GM12878 (cell line): ENCODE data around the gene TMEM181. TPM values are rescaled to one million over a fixed set of nuclear protein-coding genes. Genes with fewer than 3 reads are reported as not detected.

ENCODE experiments used
- ATAC-seq: fragments of 200-7000 bp; cut with Tn5 transposase; 3 replicates; pipeline ENCODE4 v1.9.1; 2020; ENCODE audit warnings: mild to moderate bottlenecking, moderate library complexity
- BruUV-seq: library from RNA; stranded (reverse); fragments of 400-500 nt; replicated peaks from 2 replicates; lab custom pipeline; 2021; lab: Mats Ljungman, UMichigan
- CTCF ChIA-PET: fragments of 300-600 bp; sonication (Branson Sonifier 250); formaldehyde crosslinking; extraction: SDS; loops from one replicate; lab custom pipeline; 2021; ENCODE audit warnings: inconsistent platforms; lab: Yijun Ruan, JAX
- POLR2A ChIA-PET: fragments of 350-600 bp; formaldehyde crosslinking; extraction: SDS; loops from one replicate; lab custom pipeline; 2021; ENCODE audit warnings: inconsistent platforms; lab: Charles Lee
- RAD21 ChIA-PET: fragments of 300-600 bp; sonication (Branson Sonifier 250); formaldehyde crosslinking; loops from one replicate; lab custom pipeline; 2023; ENCODE audit warnings: antibody characterized with exemption; ENCODE audit not compliant: unreplicated experiment; lab: Charles Lee
- SMC1A ChIA-PET: fragments of 300-600 bp; sonication (Branson Sonifier 250); formaldehyde crosslinking; loops from one replicate; lab custom pipeline; 2023; ENCODE audit not compliant: unreplicated experiment, uncharacterized antibody; lab: Charles Lee
- DNase-seq: peaks from one replicate; pipeline ENCODE4 v3.0.0-alpha.2; 2011; ENCODE audit warnings: low read depth, low spot score
- FAIRE-seq: peaks from 3 replicates; lab custom pipeline; 2011; peaks lifted over from hg19 to GRCh38; lab: Jason Lieb, UNC
- H2AFZ ChIP-seq: 2 replicates; pipeline ENCODE4 v1.6.0; 2011; ENCODE audit warnings: low read depth, low read length, control low read depth; ENCODE audit not compliant: control insufficient read depth
- H3K27ac ChIP-seq: 2 replicates; pipeline ENCODE4 v1.5.1; 2011; ENCODE audit warnings: control low read depth; ENCODE audit not compliant: control insufficient read depth, insufficient read depth
- H3K27me3 ChIP-seq, 2 experiments: replicated peaks in 1 of 2; 2 replicates each; pipeline versions ENCODE4 v1.6.0 to v1.6.1; 2011; ENCODE audit warnings: low read length in 1 of 2; ENCODE audit not compliant: control insufficient read depth in 2 of 2, insufficient read depth in 2 of 2
- H3K36me3 ChIP-seq, 2 experiments: 2 replicates each; pipeline ENCODE4 v1.5.1; 2011; ENCODE audit warnings: low read length in 1 of 2; ENCODE audit not compliant: control insufficient read depth in 2 of 2, insufficient read depth in 2 of 2
- H3K4me1 ChIP-seq: 2 replicates; pipeline ENCODE4 v1.6.1; 2011; ENCODE audit warnings: mild to moderate bottlenecking, low read length, moderate library complexity, mixed read lengths; ENCODE audit not compliant: control insufficient read depth, insufficient read depth
- H3K4me2 ChIP-seq: 2 replicates; pipeline ENCODE4 v1.6.0; 2011; ENCODE audit warnings: control low read depth; ENCODE audit not compliant: control insufficient read depth, insufficient read depth
- H3K4me3 ChIP-seq: fragments of 200-600 bp; sonication (generic); 2 replicates; pipeline ENCODE4 v1.5.1; 2016
- H3K79me2 ChIP-seq: 2 replicates; pipeline ENCODE4 v1.6.0; 2011; ENCODE audit warnings: low read length; ENCODE audit not compliant: control insufficient read depth, insufficient read depth
- H3K9ac ChIP-seq: 2 replicates; pipeline ENCODE4 v1.8.0; 2011; ENCODE audit warnings: low read length, control low read depth, mixed read lengths; ENCODE audit not compliant: control insufficient read depth, insufficient read depth
- H3K9me3 ChIP-seq: replicated peaks from 3 replicates; pipeline ENCODE4 v1.5.1; 2011; ENCODE audit warnings: mild to moderate bottlenecking, low read length; ENCODE audit not compliant: control insufficient read depth, insufficient read depth
- H4K20me1 ChIP-seq: 2 replicates; pipeline ENCODE4 v1.6.0; 2011; ENCODE audit not compliant: control insufficient read depth, insufficient read depth
- BCLAF1 ChIP-seq: fragments of 450-650 bp; IDR thresholded peaks from 2 replicates; pipeline ENCODE4 v1.6.1; 2017; ENCODE audit warnings: antibody characterized with exemption, mild to moderate bottlenecking, moderate library complexity
- FOXK2 ChIP-seq: fragments of 450-650 bp; IDR thresholded peaks from 2 replicates; pipeline ENCODE4 v1.6.1; 2017; ENCODE audit warnings: mild to moderate bottlenecking, moderate library complexity
- FOXM1 ChIP-seq: IDR thresholded peaks from 2 replicates; pipeline ENCODE4 v1.6.1; 2012; ENCODE audit warnings: low read depth, mild to moderate bottlenecking, inconsistent platforms, low read length, moderate library complexity
- GABPA ChIP-seq: IDR thresholded peaks from 2 replicates; pipeline ENCODE4 v1.6.1; 2014; ENCODE audit warnings: antibody characterized with exemption, low read depth, mild to moderate bottlenecking, inconsistent platforms
- NFYA ChIP-seq: IDR thresholded peaks from 2 replicates; pipeline ENCODE4 v1.6.1; 2011; ENCODE audit warnings: low read depth, mild to moderate bottlenecking, low read length, improper control_type of control experiment, borderline replicate concordance
- PBX3 ChIP-seq: IDR thresholded peaks from 2 replicates; pipeline ENCODE4 v1.6.1; 2011; ENCODE audit warnings: mild to moderate bottlenecking, low read depth, low read length, moderate library complexity; ENCODE audit not compliant: insufficient replicate concordance
- POLR2A ChIP-seq: IDR thresholded peaks from 2 replicates; pipeline ENCODE4 v1.6.1; 2011; ENCODE audit warnings: low read depth, mild to moderate bottlenecking, low read length
- PRDM15 ChIP-seq: fragments of 450-650 bp; formaldehyde crosslinking; IDR thresholded peaks from 2 replicates; pipeline ENCODE4 v1.4.0; 2020; ENCODE audit warnings: mild to moderate bottlenecking, moderate library complexity
- RCOR1 ChIP-seq: conservative IDR thresholded peaks from 2 replicates; pipeline ENCODE4 v1.6.1; 2012; ENCODE audit warnings: low read depth, low read length, improper control_type of control experiment
- RELA ChIP-seq: fragments of 450-650 bp; IDR thresholded peaks from 2 replicates; pipeline ENCODE4 v1.8.0; 2014; ENCODE audit warnings: borderline replicate concordance; ENCODE audit not compliant: partially characterized antibody
- SMAD5 ChIP-seq: IDR thresholded peaks from 2 replicates; pipeline ENCODE4 v1.6.1; 2016; ENCODE audit warnings: antibody characterized with exemption, low read depth
- ZZZ3 ChIP-seq: IDR thresholded peaks from 2 replicates; pipeline ENCODE4 v1.6.1; 2011; ENCODE audit warnings: low read depth; ENCODE audit not compliant: control insufficient read depth, insufficient read length
- WGBS: methylation state at CpG from one replicate; pipeline ENCODE4 v1.1.6; 2016; ENCODE audit warnings: low lambda C conversion rate; ENCODE audit not compliant: insufficient replicate concordance, insufficient coverage; ENCODE audit errors: missing lambda C conversion rate; 5-methylcytosine and 5-hydroxymethylcytosine counted together
- in situ Hi-C: fragments of 300-500 bp; cut with MboI; formaldehyde crosslinking; loops from 9 replicates; pipeline ENCODE4 v1.14.3; 2018; ENCODE audit warnings: mixed read lengths
- intact Hi-C: fragments of 100-400 bp; cut with micrococcal nuclease; formaldehyde crosslinking; loops from one replicate; pipeline ENCODE4 v1.14.2; 2022; ENCODE audit not compliant: unreplicated experiment
- polyA plus RNA-seq, 11 experiments: library from polyadenylated mRNA; depleted of rRNA in 4 of 11; unstranded in 6 of 11; stranded (reverse) in 5 of 11; fragments of >200 nt; fragmentation: Nextera tagmentation in 4 of 11; fragmentation: Illumina TruSeq in 1 of 11; extraction: Ambion mirVana in 4 of 11; extraction: Trizol in 1 of 11; gene quantifications; 1 replicate in 1 of 11; 2 replicates in 10 of 11; pipeline versions ENCODE4 v1.2.1 to v1.2.3, GENCODE V29; 2011 to 2016; ENCODE audit warnings: inconsistent platforms in 2 of 11, missing spikeins in 2 of 11, low read depth in 1 of 11
- total RNA-seq, 4 experiments: library from RNA; depleted of rRNA in 3 of 4; stranded (reverse); fragments of >200 nt in 3 of 4; fragmentation: Illumina TruSeq in 1 of 4; extraction: Trizol in 1 of 4; gene quantifications; 2 replicates each; pipeline versions ENCODE4 v1.2.1 to v1.2.3, GENCODE V29; 2013 to 2021

TMEM181 gene
- total and polyA plus RNA-seq, 10 of the 15 experiments (the other 5 are each of a cell fraction or from before 2014, with no cell fraction given), result 1.5 to 7.9 (median 5.2) TPM

GRCh38 chr6:158567152-158567551, 7.3 kb downstream of the TMEM181 start:
- ChIA-PET POLR2A (no interaction called here), SMC1A (no interaction called here), RAD21 (no interaction called here), CTCF (interaction anchor here (0.6 to 1.8 kb wide), 2 partner anchors 8 to 10 kb away, joined by 3 read pairs; partner anchors contain the start of gene TMEM181)
- intact Hi-C loops (no loop called here), in situ Hi-C loops (no loop called here)
- 78% methylated on average over 10 of the region's 10 CpGs for WGBS
- no peaks in the 10 kb centered on the region; the same call in 1 of the 2 replicates for H4K20me1 ChIP-seq
- no peaks in the 10 kb centered on the region for H3K9me3 ChIP-seq
- H3K4me2 ChIP-seq, result no peak overlapping the region
- H3K9ac ChIP-seq, result no peak overlapping the region
- no peaks in the 10 kb centered on the region for H3K27me3 ChIP-seq
- ATAC-seq (no peak), FAIRE-seq (no peak), DNase-seq (no peak)
- BruUV-seq, result no TSS peak
- H3K27ac ChIP-seq, result no peak overlapping the region
- no peak overlapping the region for H2AFZ ChIP-seq
- no peaks in the 10 kb centered on the region for H3K4me1 ChIP-seq
- no peaks in the 10 kb centered on the region; the same call in 1 of the 2 replicates for H3K79me2 ChIP-seq
- no peak for TF ChIP-seq RCOR1
- no peak for TF ChIP-seq FOXM1
- TF ChIP-seq ZZZ3, result no peak
- TF ChIP-seq RELA, result no peak
- TF ChIP-seq SMAD5, result no peak
- TF ChIP-seq BCLAF1, result no peak
- no peak for TF ChIP-seq NFYA
- no peak for TF ChIP-seq PBX3
- TF ChIP-seq FOXK2, result no peak
- TF ChIP-seq POLR2A, result no peak
- TF ChIP-seq GABPA, result no peak
- no peak for TF ChIP-seq PRDM15 (CRISPR knock-in tag)
- H3K36me3 ChIP-seq, result peaks cover 0 to 3% of the 10 kb centered on the region in 2 experiments; a peak in 2 of 4 replicates
- no peak overlapping the region for H3K4me3 ChIP-seq
